ENCODE data around the gene TAF15.

- TF ChIP-seq CTCF (conservative IDR thresholded peaks at IDR 0.05; ENCODE audit: low read depth, low read length) (no peak), EZH2 (IDR thresholded peaks at IDR 0.05; ENCODE audit: low read length, unreplicated experiment) (no peak)
These were observed 80.0 kb downstream of the TAF15 start for GRCh38 chr17:35889241-35889640.
